HepG2 (cell line): ENCODE measurements around the gene C6orf58. TPM values are rescaled to one million over a fixed set of nuclear protein-coding genes. Genes with fewer than 3 reads are reported as not detected.
A peak's percentile ranks its signal among the peaks of the same experiment; 100 is the strongest.

Source experiments
- ATAC-seq: fragments of 200-7000 bp; cut with Tn5 transposase; 3 replicates; pipeline ENCODE4 v1.9.1; 2020; ENCODE audit warnings: mild to moderate bottlenecking, moderate library complexity
- BruUV-seq: library from RNA; stranded (reverse); fragments of 400-500 nt; replicated peaks from 2 replicates; lab custom pipeline; 2021; lab: Mats Ljungman, UMichigan
- CTCF ChIA-PET: fragments of 300-600 bp; formaldehyde crosslinking; extraction: SDS; loops from one replicate; lab custom pipeline; 2021; ENCODE audit warnings: low total read pairs, inconsistent platforms, low intra/inter-chr PET ratio; lab: Yijun Ruan, JAX
- POLR2A ChIA-PET: fragments of 350-600 bp; sonication (Branson Sonifier 250); formaldehyde crosslinking; loops from one replicate; lab custom pipeline; 2020; ENCODE audit warnings: antibody characterized with exemption, inconsistent platforms; lab: Yijun Ruan, JAX
- DNase-seq: peaks from one replicate; pipeline ENCODE4 v3.0.0-alpha.2; 2015; ENCODE audit warnings: low spot score
- FAIRE-seq: peaks from 3 replicates; lab custom pipeline; 2011; peaks lifted over from hg19 to GRCh38; lab: Jason Lieb, UNC
- H2AFZ ChIP-seq: one replicate; pipeline ENCODE4 v1.6.1; 2011; ENCODE audit warnings: low read length, inconsistent platforms
- H3K27ac ChIP-seq: fragments of 300-600 bp; 3 replicates; pipeline ENCODE4 v1.8.0; 2011; ENCODE audit warnings: mixed run types, mild to moderate bottlenecking, mixed read lengths, low read length, inconsistent platforms; ENCODE audit not compliant: insufficient read depth; ENCODE audit errors: extremely low read length
- H3K27me3 ChIP-seq, 2 experiments: fragments of 200-600 bp in 1 of 2; 2 replicates in 1 of 2; 3 replicates in 1 of 2; pipeline versions ENCODE4 v1.6.0 to v1.8.0; 2011; ENCODE audit warnings: low read length in 2 of 2, mild to moderate bottlenecking in 2 of 2, moderate library complexity in 2 of 2, inconsistent platforms in 1 of 2; ENCODE audit not compliant: insufficient read depth in 2 of 2, control insufficient read depth in 1 of 2
- H3K36me3 ChIP-seq, 2 experiments: fragments of 200-600 bp in 1 of 2; replicated peaks in 1 of 2; 2 replicates in 1 of 2; 3 replicates in 1 of 2; pipeline versions ENCODE4 v1.5.1 to v1.8.0; 2011; ENCODE audit warnings: low read length in 2 of 2, inconsistent platforms in 1 of 2; ENCODE audit not compliant: insufficient read depth in 2 of 2, control insufficient read depth in 1 of 2
- H3K4me1 ChIP-seq: 2 replicates; pipeline ENCODE4 v1.5.1; 2012; ENCODE audit warnings: low read length, inconsistent platforms; ENCODE audit not compliant: insufficient read depth
- H3K4me2 ChIP-seq: 2 replicates; pipeline ENCODE4 v1.6.0; 2011; ENCODE audit warnings: low read depth, low read length, inconsistent platforms
- H3K4me3 ChIP-seq, 3 experiments: fragments of 200-600 bp in 1 of 3; sonication (generic), shearing (Covaris generic) in 1 of 3; replicated peaks in 1 of 3; 2 replicates each; pipeline ENCODE4 v1.5.1; 2011 to 2016; ENCODE audit warnings: low read length in 3 of 3, inconsistent platforms in 2 of 3, low read depth in 2 of 3, mild to moderate bottlenecking in 2 of 3, control low read depth in 1 of 3, mixed read lengths in 1 of 3; ENCODE audit not compliant: insufficient read depth in 1 of 3
- H3K79me2 ChIP-seq: one replicate; pipeline ENCODE4 v1.6.1; 2011; ENCODE audit warnings: low read length, inconsistent platforms; ENCODE audit not compliant: insufficient read depth
- H3K9ac ChIP-seq: 2 replicates; pipeline ENCODE4 v1.6.0; 2011; ENCODE audit warnings: mild to moderate bottlenecking, low read depth, low read length, inconsistent platforms; ENCODE audit not compliant: insufficient read depth
- H3K9me3 ChIP-seq: 2 replicates; pipeline ENCODE4 v1.5.1; 2012; ENCODE audit warnings: mild to moderate bottlenecking, low read length
- H4K20me1 ChIP-seq: 2 replicates; pipeline ENCODE4 v1.6.0; 2011; ENCODE audit warnings: inconsistent platforms, mild to moderate bottlenecking, low read length, moderate library complexity; ENCODE audit not compliant: insufficient read depth
- CTCF ChIP-seq: sonication (generic); formaldehyde crosslinking; IDR thresholded peaks from 2 replicates; pipeline ENCODE4 v1.5.0; 2020; ENCODE audit warnings: mild to moderate bottlenecking, missing genetic modification reagents, moderate library complexity
- MZF1 ChIP-seq: sonication (generic); formaldehyde crosslinking; IDR thresholded peaks from 2 replicates; pipeline ENCODE4 v1.8.1; 2023; ENCODE audit warnings: mild to moderate bottlenecking, missing genetic modification reagents, borderline replicate concordance
- PHF21A ChIP-seq: sonication (generic); formaldehyde crosslinking; IDR thresholded peaks from 2 replicates; pipeline ENCODE4 v1.5.0; 2020; ENCODE audit warnings: mild to moderate bottlenecking, missing genetic modification reagents
- RAD21 ChIP-seq: fragments of 450-650 bp; formaldehyde crosslinking; IDR thresholded peaks from 2 replicates; pipeline ENCODE4 v1.5.0; 2020; ENCODE audit warnings: mild to moderate bottlenecking
- RFXANK ChIP-seq: IDR thresholded peaks from 2 replicates; pipeline ENCODE4 v1.6.1; 2016
- SALL1 ChIP-seq: sonication (generic); formaldehyde crosslinking; IDR thresholded peaks from 2 replicates; pipeline ENCODE4 v1.8.0; 2022; ENCODE audit warnings: mild to moderate bottlenecking, missing genetic modification reagents
- SMC3 ChIP-seq: IDR thresholded peaks from 2 replicates; pipeline ENCODE4 v1.6.1; 2011; ENCODE audit warnings: low read length, improper control_type of control experiment
- SRF ChIP-seq: IDR thresholded peaks from 2 replicates; pipeline ENCODE4 v1.6.1; 2011; ENCODE audit warnings: mild to moderate bottlenecking, low read depth, low read length, moderate library complexity
- TERF1 ChIP-seq: sonication (generic); formaldehyde crosslinking; IDR thresholded peaks from 2 replicates; pipeline ENCODE4 v1.8.0; 2022; ENCODE audit warnings: mild to moderate bottlenecking, missing genetic modification reagents, moderate library complexity
- ZBTB3 ChIP-seq: sonication (generic); formaldehyde crosslinking; IDR thresholded peaks from 2 replicates; pipeline ENCODE4 v1.4.0; 2020; ENCODE audit warnings: low read depth, mild to moderate bottlenecking, moderate library complexity, missing genetic modification reagents, borderline replicate concordance
- ZUFSP ChIP-seq: sonication (generic); formaldehyde crosslinking; IDR thresholded peaks from 2 replicates; pipeline ENCODE4 v1.9.0; 2021; ENCODE audit warnings: missing genetic modification reagents, mild to moderate bottlenecking, borderline replicate concordance
- WGBS: methylation state at CpG from one replicate; pipeline ENCODE4 v1.1.6; 2017; ENCODE audit warnings: low lambda C conversion rate; 5-methylcytosine and 5-hydroxymethylcytosine counted together
- in situ Hi-C: cut with HindIII; loops from 2 replicates; pipeline ENCODE4 v1.10.0; 2017; ENCODE audit warnings: low pct_unique_long_range_greater_than_20kb; ENCODE audit not compliant: extremely low pct_ligation_motif_present
- intact Hi-C: fragments of 100-400 bp; cut with micrococcal nuclease; formaldehyde crosslinking; loops from one replicate; pipeline ENCODE4 v1.10.0; 2022; ENCODE audit not compliant: unreplicated experiment
- polyA plus RNA-seq, 8 experiments: library from polyadenylated mRNA; depleted of rRNA in 3 of 8; stranded (reverse) in 7 of 8; unstranded in 1 of 8; fragments of >200 nt; fragmentation: Illumina TruSeq in 4 of 8; extraction: Trizol in 4 of 8; gene quantifications; 2 replicates each; pipeline versions ENCODE4 v1.2.1 to v1.2.3, GENCODE V29; 2011 to 2016; ENCODE audit warnings: low read depth in 4 of 8, missing spikeins in 1 of 8, mixed read lengths in 1 of 8; ENCODE audit not compliant: insufficient read depth in 1 of 8
- total RNA-seq, 5 experiments: library from RNA; depleted of rRNA; stranded (reverse); fragments of >200 nt; fragmentation: Illumina TruSeq; extraction: Trizol; gene quantifications; 2 replicates each; pipeline ENCODE4 v1.2.3, GENCODE V29; 2016; ENCODE audit warnings: low read depth in 1 of 5

Gene C6orf58
- total and polyA plus RNA-seq, 2 of the 13 experiments (the other 11 are each of a cell fraction or from before 2014, with no cell fraction given) = not detected

GRCh38 chr6:127606131-127606562 is 29.2 kb downstream of the C6orf58 start:
- DNase-seq (peak; percentile 44), FAIRE-seq (no peak), ATAC-seq (peak; percentile 93)
- H3K36me3 ChIP-seq = no peaks in the 10 kb centered on the region
- no peak overlapping the region for H2AFZ ChIP-seq
- intact Hi-C loops (loop anchor here (1.0 to 2.0 kb wide), 2 partner anchors 36 to 1647 kb away; no protein-coding TSS in a partner anchor), in situ Hi-C loops (no loop called here)
- H4K20me1 ChIP-seq = no peaks in the 10 kb centered on the region
- no TSS peak for BruUV-seq
- H3K27me3 ChIP-seq = no peaks in the 10 kb centered on the region
- ChIA-PET CTCF (interaction anchor here (1.2 to 1.7 kb wide), 4 partner anchors 35 to 1764 kb away, joined by 3 to 10 read pairs (median 4); no protein-coding TSS in a partner anchor), POLR2A (no interaction called here)
- H3K4me1 ChIP-seq = no peaks in the 10 kb centered on the region
- H3K27ac ChIP-seq = no peak overlapping the region
- H3K4me3 ChIP-seq = no peak overlapping the region
- no peak overlapping the region for H3K4me2 ChIP-seq
- no peak overlapping the region for H3K9ac ChIP-seq
- no CpG with 5 or more reads among the region's 3 CpGs for WGBS
- no peaks in the 10 kb centered on the region for H3K79me2 ChIP-seq
- no peaks in the 10 kb centered on the region for H3K9me3 ChIP-seq
- TF ChIP-seq SRF (no peak), TERF1 (CRISPR knock-in tag) (no peak), ZUFSP (CRISPR knock-in tag) (no peak), CTCF (CRISPR knock-in tag) (peak; percentile 65), PHF21A (CRISPR knock-in tag) (no peak), SMC3 (peak; percentile 2; the same call in 1 of the 2 replicates), SALL1 (CRISPR knock-in tag) (no peak), RFXANK (CRISPR knock-in tag) (no peak), ZBTB3 (CRISPR knock-in tag) (no peak), RAD21 (CRISPR knock-in tag) (peak; percentile 39; the same call in 1 of the 2 replicates), MZF1 (CRISPR knock-in tag) (no peak)
